Right kidney (tissue), 9 donors: ENCODE results near the gene KIF13A.
"Not testable (repeated sequence)": the region's sequence is repeated elsewhere in the genome, so short reads cannot be mapped to it uniquely, and the experiment has no call there.

Experiments used
- DNase-seq: peaks from one replicate; pipeline ENCODE4 v3.0.0-alpha.2; 2016
- long read RNA-seq, 8 donors: transcript quantifications; one replicate each; lab custom pipeline, GENCODE V29; 2026

KIF13A gene
- long read RNA-seq, donor 1, partial matches to known transcripts, result 0 of 1 reads
- long read RNA-seq, donor 1, other reads (novel, unspliced or antisense), result 0 of 1 reads
- long read RNA-seq, donor 2, partial matches to known transcripts, result 0 of 1 reads
- long read RNA-seq, donor 2, other reads (novel, unspliced or antisense), result 0 of 1 reads
- long read RNA-seq, donor 3, partial matches to known transcripts, result 0 of 1 reads
- long read RNA-seq, donor 3, other reads (novel, unspliced or antisense), result 0 of 1 reads
- long read RNA-seq, donor 4, partial matches to known transcripts, result 6 of 8 reads
- long read RNA-seq, donor 4, other reads (novel, unspliced or antisense), result 0 of 8 reads
- long read RNA-seq, donor 5, partial matches to known transcripts, result 20 of 20 reads
- long read RNA-seq, donor 5, other reads (novel, unspliced or antisense), result 0 of 20 reads
- long read RNA-seq, donor 6, partial matches to known transcripts, result 0 of 2 reads
- long read RNA-seq, donor 6, other reads (novel, unspliced or antisense), result 0 of 2 reads
- long read RNA-seq, donor 7, partial matches to known transcripts, result 7 of 8 reads
- long read RNA-seq, donor 7, other reads (novel, unspliced or antisense), result 0 of 8 reads
- long read RNA-seq, donor 8, partial matches to known transcripts, result 0 of 1 reads
- long read RNA-seq, donor 8, other reads (novel, unspliced or antisense), result 0 of 1 reads

GRCh38 chr6:17987447-17987696, at the start of gene KIF13A:
Gene KIF13A, minus strand, starts transcription at chr6:17987635. Its CDS starts 172 bp downstream, at chr6:17987463.
- no peak for DNase-seq

- no peak for DNase-seq
Observed at GRCh38 chr6:18036781-18037180, 49.3 kb upstream of the KIF13A start.

GRCh38 chr6:18035330-18035854, 48.0 kb upstream of the KIF13A start:
- no peak for DNase-seq

GRCh38 chr6:18034798-18035202, 47.4 kb upstream of the KIF13A start:
- no peak for DNase-seq

- no peak for DNase-seq
Observed at GRCh38 chr6:18031680-18032256, 44.3 kb upstream of the KIF13A start.

- DNase-seq, result no peak
Observed at GRCh38 chr6:18031189-18031588, 43.8 kb upstream of the KIF13A start.

GRCh38 chr6:18028332-18028731, 40.9 kb upstream of the KIF13A start:
- no peak for DNase-seq

- DNase-seq, result no peak
Observed at GRCh38 chr6:18025596-18025995, 38.2 kb upstream of the KIF13A start.

- DNase-seq, result no peak
Observed at GRCh38 chr6:18024876-18025275, 37.4 kb upstream of the KIF13A start.

- DNase-seq, result no peak
Observed at GRCh38 chr6:18023891-18024290, 36.5 kb upstream of the KIF13A start.

- peak; percentile 39 for DNase-seq
Observed at GRCh38 chr6:18022398-18023231, 35.2 kb upstream of the KIF13A start.

- DNase-seq, result no peak
Observed at GRCh38 chr6:18021166-18021850, 33.9 kb upstream of the KIF13A start.

GRCh38 chr6:18020545-18020944, 33.1 kb upstream of the KIF13A start:
- DNase-seq, result not testable (repeated sequence)

- no peak for DNase-seq
Observed at GRCh38 chr6:18019539-18020534, 32.4 kb upstream of the KIF13A start.

GRCh38 chr6:18019133-18019532, 31.7 kb upstream of the KIF13A start:
- DNase-seq, result not testable (repeated sequence)

- no peak for DNase-seq
Observed at GRCh38 chr6:18016698-18017097, 29.3 kb upstream of the KIF13A start.

GRCh38 chr6:18016133-18016532, 28.7 kb upstream of the KIF13A start:
- DNase-seq, result no peak

- DNase-seq, result no peak
Observed at GRCh38 chr6:18011287-18011686, 23.9 kb upstream of the KIF13A start.

GRCh38 chr6:18010540-18010939, 23.1 kb upstream of the KIF13A start:
- not testable (repeated sequence) for DNase-seq

- no peak for DNase-seq
Observed at GRCh38 chr6:18004256-18004985, 17.0 kb upstream of the KIF13A start.
